Endothelial cell of umbilical vein (primary cell): ENCODE results near the gene MCTP2.

Source experiments
- POLR2AphosphoS5 ChIP-seq: IDR thresholded peaks from 2 replicates; pipeline ENCODE4 v1.6.1; 2012; ENCODE audit warnings: low read depth, mild to moderate bottlenecking, control low read depth, low read length, moderate library complexity; ENCODE audit not compliant: insufficient read depth
- TF ChIP-seq, protein P1 (sequence below), 2 donors: IDR thresholded peaks; 1 replicate in 1 of 2; 2 replicates in 1 of 2; pipeline ENCODE4 v1.5.1; 2011; ENCODE audit warnings: low read length in 2 of 2, mild to moderate bottlenecking in 2 of 2, moderate library complexity in 2 of 2, control low read depth in 1 of 2, inconsistent platforms in 1 of 2, low read depth in 1 of 2; ENCODE audit not compliant: insufficient read depth in 1 of 2; ENCODE audit errors: extremely low read depth in 1 of 2

DNA sequence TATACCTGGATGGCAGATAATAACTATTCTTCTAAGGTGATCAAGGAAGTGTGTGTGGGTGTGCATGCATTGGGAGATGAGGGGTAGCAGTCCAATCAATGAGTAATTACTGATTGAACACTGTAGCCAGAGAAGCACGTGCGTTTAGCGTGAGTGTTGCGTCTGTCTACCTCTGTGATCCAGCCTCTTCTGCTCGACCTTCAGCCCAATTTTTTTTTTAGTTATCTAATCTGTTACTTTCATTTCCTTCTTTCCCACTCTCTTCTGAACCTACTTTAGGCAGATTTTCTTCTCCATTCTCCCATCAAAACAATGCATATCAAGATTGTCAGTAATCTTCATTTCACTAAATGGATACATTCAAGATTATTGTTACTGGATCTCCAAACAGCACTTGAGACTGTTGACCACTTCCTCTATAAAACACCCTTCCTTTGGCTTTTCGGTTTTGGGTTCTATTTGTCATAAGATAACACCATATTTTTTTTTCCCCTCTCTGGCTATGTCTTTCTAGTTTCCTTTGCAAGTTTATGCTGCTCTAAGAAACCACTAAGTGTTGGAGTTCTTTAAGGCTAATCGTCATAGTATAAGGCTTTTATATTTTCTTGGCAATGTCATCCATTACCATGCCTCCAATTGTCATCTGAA, 41.0 kb downstream of the MCTP2 start:
- TF ChIP-seq, protein P1, sequence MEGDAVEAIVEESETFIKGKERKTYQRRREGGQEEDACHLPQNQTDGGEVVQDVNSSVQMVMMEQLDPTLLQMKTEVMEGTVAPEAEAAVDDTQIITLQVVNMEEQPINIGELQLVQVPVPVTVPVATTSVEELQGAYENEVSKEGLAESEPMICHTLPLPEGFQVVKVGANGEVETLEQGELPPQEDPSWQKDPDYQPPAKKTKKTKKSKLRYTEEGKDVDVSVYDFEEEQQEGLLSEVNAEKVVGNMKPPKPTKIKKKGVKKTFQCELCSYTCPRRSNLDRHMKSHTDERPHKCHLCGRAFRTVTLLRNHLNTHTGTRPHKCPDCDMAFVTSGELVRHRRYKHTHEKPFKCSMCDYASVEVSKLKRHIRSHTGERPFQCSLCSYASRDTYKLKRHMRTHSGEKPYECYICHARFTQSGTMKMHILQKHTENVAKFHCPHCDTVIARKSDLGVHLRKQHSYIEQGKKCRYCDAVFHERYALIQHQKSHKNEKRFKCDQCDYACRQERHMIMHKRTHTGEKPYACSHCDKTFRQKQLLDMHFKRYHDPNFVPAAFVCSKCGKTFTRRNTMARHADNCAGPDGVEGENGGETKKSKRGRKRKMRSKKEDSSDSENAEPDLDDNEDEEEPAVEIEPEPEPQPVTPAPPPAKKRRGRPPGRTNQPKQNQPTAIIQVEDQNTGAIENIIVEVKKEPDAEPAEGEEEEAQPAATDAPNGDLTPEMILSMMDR (IDR thresholded peaks at IDR 0.05; ENCODE audit: extremely low read depth in 1 of 2, insufficient read depth in 1 of 2, low read depth in 1 of 2, low read length in 2 of 2) = no peak
- no peak for TF ChIP-seq POLR2AphosphoS5
